Keratinocyte (primary cell): ENCODE results near the gene ARHGAP24. TPM values are rescaled to one million over a fixed set of nuclear protein-coding genes. Genes with fewer than 3 reads are reported as not detected.

Experiments used
- DNase-seq: peaks from one replicate; pipeline ENCODE4 v3.0.0-alpha.2; 2011; ENCODE audit warnings: low read depth, missing footprints, low spot score
- FAIRE-seq: peaks from 2 replicates; lab custom pipeline; 2011; peaks lifted over from hg19 to GRCh38; lab: Jason Lieb, UNC
- H2AFZ ChIP-seq: 2 replicates; pipeline ENCODE4 v1.6.0; 2012; ENCODE audit warnings: low read length, control low read depth, inconsistent platforms; ENCODE audit not compliant: control insufficient read depth
- H3K27ac ChIP-seq: 2 replicates; pipeline ENCODE4 v1.5.1; 2011; ENCODE audit warnings: low read length; ENCODE audit not compliant: control insufficient read depth, insufficient read depth
- H3K27me3 ChIP-seq: 3 replicates; pipeline ENCODE4 v1.6.0; 2011; ENCODE audit warnings: low read length; ENCODE audit not compliant: control insufficient read depth, insufficient read depth; ENCODE audit errors: extremely low read depth
- H3K36me3 ChIP-seq, 2 experiments: 2 replicates in 1 of 2; 3 replicates in 1 of 2; pipeline ENCODE4 v1.5.1; 2011; ENCODE audit warnings: low read length in 2 of 2, mild to moderate bottlenecking in 1 of 2; ENCODE audit not compliant: control insufficient read depth in 2 of 2, insufficient read depth in 2 of 2; ENCODE audit errors: extremely low read depth in 1 of 2
- H3K4me1 ChIP-seq: 3 replicates; pipeline ENCODE4 v1.5.1; 2011; ENCODE audit warnings: low read length; ENCODE audit not compliant: control insufficient read depth, insufficient read depth; ENCODE audit errors: extremely low read depth
- H3K4me2 ChIP-seq: 3 replicates; pipeline ENCODE4 v1.6.0; 2011; ENCODE audit warnings: low read depth, low read length; ENCODE audit not compliant: control insufficient read depth, insufficient read depth; ENCODE audit errors: extremely low read depth
- H3K4me3 ChIP-seq, 3 experiments: fragments of 200-600 bp in 1 of 3; sonication (generic) in 1 of 3; 2 replicates in 2 of 3; 3 replicates in 1 of 3; pipeline ENCODE4 v1.5.1; 2011 to 2016; ENCODE audit warnings: low read length in 3 of 3, mild to moderate bottlenecking in 3 of 3, control low read depth in 2 of 3, inconsistent platforms in 1 of 3, low read depth in 1 of 3, mixed read lengths in 1 of 3, mixed run types in 1 of 3, moderate library complexity in 1 of 3; ENCODE audit not compliant: control insufficient read depth in 2 of 3, insufficient read depth in 2 of 3; ENCODE audit errors: extremely low read depth in 1 of 3
- H3K79me2 ChIP-seq: 2 replicates; pipeline ENCODE4 v1.6.0; 2012; ENCODE audit warnings: low read length; ENCODE audit not compliant: control insufficient read depth, insufficient read depth
- H3K9ac ChIP-seq: 3 replicates; pipeline ENCODE4 v1.6.0; 2011; ENCODE audit warnings: low read length; ENCODE audit not compliant: control insufficient read depth, insufficient read depth; ENCODE audit errors: extremely low read depth
- H3K9me1 ChIP-seq: 3 replicates; pipeline ENCODE4 v1.6.0; 2011; ENCODE audit warnings: low read length; ENCODE audit not compliant: control insufficient read depth, insufficient read depth; ENCODE audit errors: extremely low read depth
- H3K9me3 ChIP-seq: 2 replicates; pipeline ENCODE4 v1.5.1; 2012; ENCODE audit warnings: low read depth, low read length; ENCODE audit not compliant: control insufficient read depth
- H4K20me1 ChIP-seq: 3 replicates; pipeline ENCODE4 v1.6.0; 2011; ENCODE audit warnings: low read length; ENCODE audit not compliant: control insufficient read depth, insufficient read depth; ENCODE audit errors: extremely low read depth
- EZH2 ChIP-seq: IDR thresholded peaks from one replicate; pipeline ENCODE4 v1.6.1; 2012; ENCODE audit warnings: inconsistent platforms, mild to moderate bottlenecking, low read length, moderate library complexity
- dilution Hi-C: fragments of 300-500 bp; cut with MboI; formaldehyde crosslinking; loops from one replicate; pipeline ENCODE4 v1.7.0; 2020; ENCODE audit warnings: low sequenced_read_pairs; ENCODE audit not compliant: extremely low pct_ligation_motif_present
- polyA plus RNA-seq, 5 experiments: library from polyadenylated mRNA; depleted of rRNA in 3 of 5; stranded (reverse) in 3 of 5; stranded (forward) in 1 of 5; unstranded in 1 of 5; fragments of >200 nt; gene quantifications; 1 replicate in 1 of 5; 2 replicates in 3 of 5; 3 replicates in 1 of 5; pipeline versions ENCODE4 v1.2.1 to v1.2.3, GENCODE V29; 2011 to 2012; ENCODE audit warnings: missing spikeins in 2 of 5, low read depth in 1 of 5, low replicate concordance in 1 of 5
- TF ChIP-seq, protein P1 (sequence below), 3 experiments: IDR thresholded peaks in 1 of 3; conservative IDR thresholded peaks in 1 of 3; optimal IDR thresholded peaks in 1 of 3; 2 replicates in 2 of 3; 3 replicates in 1 of 3; pipeline versions ENCODE3 to v1.5.1; 2011; ENCODE audit warnings: low read length in 3 of 3, mild to moderate bottlenecking in 3 of 3, moderate library complexity in 2 of 3, control low read depth in 1 of 3, inconsistent platforms in 1 of 3; ENCODE audit not compliant: insufficient read depth in 2 of 3; ENCODE audit errors: extremely low read depth in 1 of 3

ARHGAP24 gene
- polyA plus RNA-seq, 1 donor (not counting 4 experiments of a cell fraction or from before 2014, with no cell fraction given) = 0.87 TPM

DNA sequence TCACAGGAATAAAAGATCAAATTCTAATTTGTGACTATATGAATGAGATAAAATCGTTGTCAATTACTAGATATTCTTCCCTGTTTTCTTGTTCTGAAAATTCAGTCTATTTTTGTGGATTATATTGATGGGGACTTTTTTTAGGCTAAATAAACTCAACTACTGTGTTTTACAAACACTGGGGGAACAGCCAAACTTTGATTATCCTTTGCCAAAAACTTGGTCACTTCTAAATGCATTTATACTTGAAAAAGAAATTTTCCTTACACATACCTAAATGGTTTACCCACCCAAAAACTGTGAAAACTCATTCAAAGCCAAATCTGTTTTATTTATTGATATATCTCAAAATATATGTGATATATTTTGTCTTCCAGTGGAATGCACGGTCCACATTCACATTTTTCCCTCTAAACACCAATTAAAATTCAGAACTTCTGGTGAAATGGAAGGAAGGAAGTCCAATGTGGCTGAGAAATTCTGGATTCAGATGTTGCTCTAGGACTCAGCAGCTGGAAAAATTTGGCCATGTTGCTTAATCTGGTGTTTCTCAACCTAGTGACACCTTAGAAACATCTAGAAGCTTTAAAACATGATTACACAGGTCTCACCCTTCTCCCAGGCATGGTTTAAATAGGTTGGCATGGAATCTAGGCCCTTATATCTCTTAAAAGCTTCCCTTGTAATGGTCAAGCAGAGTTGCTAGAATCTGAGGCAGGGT lies 28.6 kb upstream of the ARHGAP24 start:
- no peak overlapping the region for H2AFZ ChIP-seq
- no peak for TF ChIP-seq EZH2
- TF ChIP-seq, protein P1, sequence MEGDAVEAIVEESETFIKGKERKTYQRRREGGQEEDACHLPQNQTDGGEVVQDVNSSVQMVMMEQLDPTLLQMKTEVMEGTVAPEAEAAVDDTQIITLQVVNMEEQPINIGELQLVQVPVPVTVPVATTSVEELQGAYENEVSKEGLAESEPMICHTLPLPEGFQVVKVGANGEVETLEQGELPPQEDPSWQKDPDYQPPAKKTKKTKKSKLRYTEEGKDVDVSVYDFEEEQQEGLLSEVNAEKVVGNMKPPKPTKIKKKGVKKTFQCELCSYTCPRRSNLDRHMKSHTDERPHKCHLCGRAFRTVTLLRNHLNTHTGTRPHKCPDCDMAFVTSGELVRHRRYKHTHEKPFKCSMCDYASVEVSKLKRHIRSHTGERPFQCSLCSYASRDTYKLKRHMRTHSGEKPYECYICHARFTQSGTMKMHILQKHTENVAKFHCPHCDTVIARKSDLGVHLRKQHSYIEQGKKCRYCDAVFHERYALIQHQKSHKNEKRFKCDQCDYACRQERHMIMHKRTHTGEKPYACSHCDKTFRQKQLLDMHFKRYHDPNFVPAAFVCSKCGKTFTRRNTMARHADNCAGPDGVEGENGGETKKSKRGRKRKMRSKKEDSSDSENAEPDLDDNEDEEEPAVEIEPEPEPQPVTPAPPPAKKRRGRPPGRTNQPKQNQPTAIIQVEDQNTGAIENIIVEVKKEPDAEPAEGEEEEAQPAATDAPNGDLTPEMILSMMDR (optimal IDR thresholded peaks at IDR 0.05 in 1 of 3, IDR thresholded peaks at IDR 0.05 in 1 of 3, conservative IDR thresholded peaks at IDR 0.05 in 1 of 3; ENCODE audit: extremely low read depth in 1 of 3, insufficient read depth in 2 of 3, low read length in 3 of 3) = no peak
- no peaks in the 10 kb centered on the region for H3K9me3 ChIP-seq
- H4K20me1 ChIP-seq = no peaks in the 10 kb centered on the region
- H3K9ac ChIP-seq = no peak overlapping the region
- dilution Hi-C loops = no loop called here
- FAIRE-seq (no peak), DNase-seq (no peak)
- no peaks in the 10 kb centered on the region for H3K79me2 ChIP-seq
- H3K4me2 ChIP-seq = no peak overlapping the region
- no peak overlapping the region for H3K4me3 ChIP-seq
- no peaks in the 10 kb centered on the region for H3K9me1 ChIP-seq
- no peak overlapping the region for H3K27ac ChIP-seq
- H3K4me1 ChIP-seq = no peaks in the 10 kb centered on the region
- H3K27me3 ChIP-seq = no peaks in the 10 kb centered on the region
- H3K36me3 ChIP-seq = no peaks in the 10 kb centered on the region

DNA sequence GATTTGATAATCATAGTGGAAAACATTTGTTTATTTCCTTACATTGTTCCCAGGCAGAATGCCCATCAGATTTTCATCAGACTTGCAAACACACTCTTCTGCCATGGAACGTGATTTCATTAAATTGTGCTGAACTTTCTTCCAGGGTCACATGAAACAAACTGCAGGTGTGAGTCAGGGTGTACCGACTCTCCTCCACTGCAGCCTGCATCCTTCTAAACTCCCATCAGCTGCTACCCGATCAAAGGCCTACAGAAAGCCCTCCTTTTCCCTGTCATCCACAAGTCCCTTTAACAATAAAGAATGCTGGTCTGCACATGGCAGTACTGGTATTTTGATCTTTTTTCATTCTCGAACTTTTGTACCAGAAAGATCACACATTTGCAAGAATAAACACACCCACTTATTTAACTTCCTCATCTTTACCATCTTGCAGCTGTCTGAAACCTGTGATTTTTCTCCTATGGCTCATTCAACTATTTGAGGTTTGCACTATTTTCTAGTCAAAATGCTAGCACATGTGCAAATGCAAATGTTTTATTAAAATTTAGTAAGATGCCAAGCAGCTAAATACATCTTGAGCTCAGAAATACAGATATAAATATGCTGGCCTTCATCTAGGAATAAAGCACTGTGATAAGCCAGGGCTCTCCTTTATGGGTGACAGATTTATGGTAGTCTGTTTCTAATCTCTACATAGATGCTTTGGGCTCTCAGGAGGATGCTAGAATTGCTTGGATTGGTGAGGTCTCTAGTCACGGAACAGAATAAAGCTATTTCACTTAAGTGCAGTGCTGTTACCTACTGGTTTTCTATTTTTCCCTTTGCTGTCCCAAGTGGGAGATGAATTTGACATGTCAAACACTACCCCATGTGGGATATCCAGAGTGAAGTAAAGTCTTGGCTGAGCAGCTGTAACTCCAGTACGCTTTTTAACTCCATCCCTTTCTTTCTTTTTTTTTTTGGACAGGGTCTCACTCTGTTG lies 25.8 kb upstream of the ARHGAP24 start:
- Histone ChIP-seq H3K9me1 (no peaks in the 10 kb centered on the region), H3K4me3 (no peak overlapping the region), H3K36me3 (no peaks in the 10 kb centered on the region), H3K9ac (no peak overlapping the region), H3K9me3 (no peaks in the 10 kb centered on the region), H4K20me1 (no peaks in the 10 kb centered on the region), H3K27me3 (no peaks in the 10 kb centered on the region), H3K79me2 (no peaks in the 10 kb centered on the region), H3K27ac (no peak overlapping the region), H3K4me2 (no peak overlapping the region), H2AFZ (no peak overlapping the region), H3K4me1 (no peaks in the 10 kb centered on the region)
- dilution Hi-C loops = no loop called here
- FAIRE-seq (no peak), DNase-seq (no peak)
- TF ChIP-seq EZH2 = no peak
- TF ChIP-seq, protein P1 (optimal IDR thresholded peaks at IDR 0.05 in 1 of 3, IDR thresholded peaks at IDR 0.05 in 1 of 3, conservative IDR thresholded peaks at IDR 0.05 in 1 of 3; ENCODE audit: extremely low read depth in 1 of 3, insufficient read depth in 2 of 3, low read length in 3 of 3) = no peak
